K562 (cell line): ENCODE results near the gene HPD. TPM values are rescaled to one million over a fixed set of nuclear protein-coding genes. Genes with fewer than 3 reads are reported as not detected.

Experiments
- ASH1L ChIP-seq: fragments of 450-650 bp; IDR thresholded peaks from 2 replicates; pipeline ENCODE4 v1.6.1; 2018; ENCODE audit warnings: borderline replicate concordance, mild to moderate bottlenecking, low read depth; ENCODE audit not compliant: partially characterized antibody
- ELF1 ChIP-seq: fragments of 200-800 bp; sonication (Bioruptor generic); IDR thresholded peaks from 2 replicates; pipeline ENCODE4 v1.6.1; 2016; ENCODE audit warnings: missing genetic modification characterization, missing compliant biosample characterization
- GABPA ChIP-seq: fragments of 200-800 bp; sonication (Bioruptor generic); conservative IDR thresholded peaks from 2 replicates; pipeline ENCODE4 v1.6.1; 2016; ENCODE audit warnings: low read depth, missing genetic modification characterization, missing compliant biosample characterization
- MXI1 ChIP-seq: IDR thresholded peaks from 2 replicates; pipeline ENCODE4 v1.6.1; 2011; ENCODE audit warnings: low read depth, mild to moderate bottlenecking, improper control_type of control experiment, low read length
- NONO ChIP-seq, 2 experiments: fragments of 200-400 bp in 1 of 2; fragments of 450-650 bp in 1 of 2; formaldehyde crosslinking in 1 of 2; IDR thresholded peaks; 2 replicates each; pipeline ENCODE4 v1.6.1; 2017; ENCODE audit warnings: low read depth in 2 of 2, mild to moderate bottlenecking in 2 of 2, moderate library complexity in 2 of 2, low read length in 1 of 2
- POLR2G ChIP-seq: fragments of 200-400 bp; formaldehyde crosslinking; IDR thresholded peaks from 2 replicates; pipeline ENCODE4 v1.6.1; 2017; ENCODE audit warnings: low read depth, mild to moderate bottlenecking, antibody characterized with exemption, low read length, moderate library complexity
- POLR3G ChIP-seq: IDR thresholded peaks from 2 replicates; pipeline ENCODE4 v1.6.1; 2011; ENCODE audit not compliant: insufficient read length, insufficient replicate concordance; ENCODE audit errors: extremely low read depth
- RFX1 ChIP-seq: fragments of 450-650 bp; IDR thresholded peaks from 2 replicates; pipeline ENCODE4 v1.6.1; 2016; ENCODE audit warnings: mild to moderate bottlenecking, moderate library complexity
- RFX5 ChIP-seq: IDR thresholded peaks from 2 replicates; pipeline ENCODE4 v1.6.1; 2011; ENCODE audit warnings: low read depth, mild to moderate bottlenecking, improper control_type of control experiment, low read length
- SIN3A ChIP-seq, 2 experiments: fragments of 150-350 bp in 1 of 2; IDR thresholded peaks; 2 replicates each; pipeline ENCODE4 v1.6.1; 2011 to 2016; ENCODE audit warnings: borderline replicate concordance in 2 of 2, low read depth in 2 of 2, low read length in 2 of 2, mild to moderate bottlenecking in 2 of 2, moderate library complexity in 2 of 2; ENCODE audit not compliant: control insufficient read depth in 1 of 2
- SPI1 ChIP-seq: IDR thresholded peaks from 2 replicates; pipeline ENCODE4 v1.6.1; 2011; ENCODE audit warnings: low read depth, low read length, control low read depth, borderline replicate concordance
- ZBTB2 ChIP-seq: fragments of 450-650 bp; IDR thresholded peaks from 2 replicates; pipeline ENCODE4 v1.6.1; 2016; ENCODE audit warnings: antibody characterized with exemption
- ZBTB7A ChIP-seq: IDR thresholded peaks from 2 replicates; pipeline ENCODE4 v1.6.1; 2011; ENCODE audit warnings: low read depth, mild to moderate bottlenecking, low read length, moderate library complexity, borderline replicate concordance; ENCODE audit not compliant: control insufficient read depth
- ZNF316 ChIP-seq: fragments of 450-650 bp; IDR thresholded peaks from 2 replicates; pipeline ENCODE4 v1.6.1; 2016
- ZNF445 ChIP-seq: fragments of 250-450 bp; sonication (Bioruptor Pico); IDR thresholded peaks from 2 replicates; pipeline ENCODE4 v1.4.0; 2020; ENCODE audit warnings: low read depth, mild to moderate bottlenecking, moderate library complexity
- ZNF507 ChIP-seq: conservative IDR thresholded peaks from 2 replicates; pipeline ENCODE4 v1.6.1; 2017; ENCODE audit warnings: missing genetic modification characterization, missing compliant biosample characterization
- polyA plus RNA-seq, 8 experiments: library from polyadenylated mRNA; depleted of rRNA in 4 of 8; stranded (reverse) in 5 of 8; unstranded in 3 of 8; fragments of >200 nt; fragmentation: Nextera tagmentation in 2 of 8; fragmentation: Illumina TruSeq in 1 of 8; extraction: Ambion mirVana in 2 of 8; extraction: Trizol in 1 of 8; gene quantifications; 2 replicates each; pipeline versions ENCODE4 v1.2.1 to v1.2.3, GENCODE V29; 2011 to 2014; ENCODE audit warnings: inconsistent platforms in 1 of 8, missing spikeins in 1 of 8
- total RNA-seq, 7 experiments: library from RNA; depleted of rRNA in 6 of 7; stranded (reverse); fragments of >200 nt in 6 of 7; fragmentation: Illumina TruSeq in 2 of 7; extraction: Trizol in 2 of 7; gene quantifications; 2 replicates each; pipeline versions ENCODE4 v1.2.1 to v1.2.3, GENCODE V29; 2011 to 2021; ENCODE audit warnings: low replicate concordance in 1 of 7
- TF ChIP-seq, protein P1 (sequence below): IDR thresholded peaks from 2 replicates; pipeline ENCODE4 v1.6.1; 2011; ENCODE audit warnings: borderline replicate concordance, low read depth, mild to moderate bottlenecking, moderate library complexity, low read length; ENCODE audit not compliant: insufficient read depth, poor library complexity, severe bottlenecking
- TF ChIP-seq, protein P2 (sequence below): fragments of 250-450 bp; sonication (Bioruptor Pico); IDR thresholded peaks from 2 replicates; pipeline ENCODE4 v1.5.0; 2021; ENCODE audit warnings: mild to moderate bottlenecking, borderline replicate concordance
- TF ChIP-seq, protein P3 (sequence below): conservative IDR thresholded peaks from 2 replicates; pipeline ENCODE4 v1.6.1; 2011; ENCODE audit warnings: low read depth, mild to moderate bottlenecking, low read length; ENCODE audit not compliant: control insufficient read depth

The HPD gene
- total and polyA plus RNA-seq, 9 of the 15 experiments (the other 6 are each of a cell fraction or from before 2014, with no cell fraction given), result 0.06 to 0.29 (median 0.07) TPM; not detected in 4

GRCh38 chr12:121806009-121806545 lies 52.6 kb downstream of the HPD start (continued):
- TF ChIP-seq RFX5 (no peak), MXI1 (peak; percentile 81), SIN3A (IDR thresholded peaks at IDR 0.05; ENCODE audit: borderline replicate concordance in 2 of 2, control insufficient read depth in 1 of 2, low read depth in 2 of 2, low read length in 2 of 2) (peak; percentile 81 to 83; a peak in 2 of 4 replicates), ZBTB7A (0 out of 2 replicates have a peak, but pooled peaks have one; percentile 19), ZNF316 (no peak), POLR3G (no peak), ZNF445 (CRISPR knock-in tag) (no peak), GABPA (tag) (no peak), ZBTB2 (peak; percentile 51; the same call in 1 of the 2 replicates), ELF1 (tag) (0 out of 2 replicates have a peak, but pooled peaks have one; percentile 40), ASH1L (no peak), NONO (IDR thresholded peaks at IDR 0.05; ENCODE audit: low read depth in 2 of 2, low read length in 1 of 2) (no peak), ZNF507 (tag) (no peak), RFX1 (peak; percentile 92), POLR2G (0 out of 2 replicates have a peak, but pooled peaks have one; percentile 0), SPI1 (peak; percentile 81)
- TF ChIP-seq, protein P1, sequence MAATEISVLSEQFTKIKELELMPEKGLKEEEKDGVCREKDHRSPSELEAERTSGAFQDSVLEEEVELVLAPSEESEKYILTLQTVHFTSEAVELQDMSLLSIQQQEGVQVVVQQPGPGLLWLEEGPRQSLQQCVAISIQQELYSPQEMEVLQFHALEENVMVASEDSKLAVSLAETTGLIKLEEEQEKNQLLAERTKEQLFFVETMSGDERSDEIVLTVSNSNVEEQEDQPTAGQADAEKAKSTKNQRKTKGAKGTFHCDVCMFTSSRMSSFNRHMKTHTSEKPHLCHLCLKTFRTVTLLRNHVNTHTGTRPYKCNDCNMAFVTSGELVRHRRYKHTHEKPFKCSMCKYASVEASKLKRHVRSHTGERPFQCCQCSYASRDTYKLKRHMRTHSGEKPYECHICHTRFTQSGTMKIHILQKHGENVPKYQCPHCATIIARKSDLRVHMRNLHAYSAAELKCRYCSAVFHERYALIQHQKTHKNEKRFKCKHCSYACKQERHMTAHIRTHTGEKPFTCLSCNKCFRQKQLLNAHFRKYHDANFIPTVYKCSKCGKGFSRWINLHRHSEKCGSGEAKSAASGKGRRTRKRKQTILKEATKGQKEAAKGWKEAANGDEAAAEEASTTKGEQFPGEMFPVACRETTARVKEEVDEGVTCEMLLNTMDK, result no peak
- TF ChIP-seq, protein P2, sequence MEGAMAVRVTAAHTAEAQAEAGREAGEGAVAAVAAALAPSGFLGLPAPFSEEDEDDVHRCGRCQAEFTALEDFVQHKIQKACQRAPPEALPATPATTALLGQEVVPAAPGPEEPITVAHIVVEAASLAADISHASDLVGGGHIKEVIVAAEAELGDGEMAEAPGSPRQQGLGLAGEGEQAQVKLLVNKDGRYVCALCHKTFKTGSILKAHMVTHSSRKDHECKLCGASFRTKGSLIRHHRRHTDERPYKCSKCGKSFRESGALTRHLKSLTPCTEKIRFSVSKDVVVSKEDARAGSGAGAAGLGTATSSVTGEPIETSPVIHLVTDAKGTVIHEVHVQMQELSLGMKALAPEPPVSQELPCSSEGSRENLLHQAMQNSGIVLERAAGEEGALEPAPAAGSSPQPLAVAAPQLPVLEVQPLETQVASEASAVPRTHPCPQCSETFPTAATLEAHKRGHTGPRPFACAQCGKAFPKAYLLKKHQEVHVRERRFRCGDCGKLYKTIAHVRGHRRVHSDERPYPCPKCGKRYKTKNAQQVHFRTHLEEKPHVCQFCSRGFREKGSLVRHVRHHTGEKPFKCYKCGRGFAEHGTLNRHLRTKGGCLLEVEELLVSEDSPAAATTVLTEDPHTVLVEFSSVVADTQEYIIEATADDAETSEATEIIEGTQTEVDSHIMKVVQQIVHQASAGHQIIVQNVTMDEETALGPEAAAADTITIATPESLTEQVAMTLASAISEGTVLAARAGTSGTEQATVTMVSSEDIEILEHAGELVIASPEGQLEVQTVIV, result no peak
- TF ChIP-seq, protein P3, sequence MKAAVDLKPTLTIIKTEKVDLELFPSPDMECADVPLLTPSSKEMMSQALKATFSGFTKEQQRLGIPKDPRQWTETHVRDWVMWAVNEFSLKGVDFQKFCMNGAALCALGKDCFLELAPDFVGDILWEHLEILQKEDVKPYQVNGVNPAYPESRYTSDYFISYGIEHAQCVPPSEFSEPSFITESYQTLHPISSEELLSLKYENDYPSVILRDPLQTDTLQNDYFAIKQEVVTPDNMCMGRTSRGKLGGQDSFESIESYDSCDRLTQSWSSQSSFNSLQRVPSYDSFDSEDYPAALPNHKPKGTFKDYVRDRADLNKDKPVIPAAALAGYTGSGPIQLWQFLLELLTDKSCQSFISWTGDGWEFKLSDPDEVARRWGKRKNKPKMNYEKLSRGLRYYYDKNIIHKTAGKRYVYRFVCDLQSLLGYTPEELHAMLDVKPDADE, result 0 out of 2 replicates have a peak, but pooled peaks have one; percentile 32
